Dermis lymphatic vessel endothelial cell (primary cell): ENCODE results near the gene OR6K2. TPM values are rescaled to one million over a fixed set of nuclear protein-coding genes. Genes with fewer than 3 reads are reported as not detected.

Experiments
- total RNA-seq: library from RNA; depleted of rRNA; stranded (reverse); fragments of >200 nt; gene quantifications from 2 replicates; pipeline ENCODE4 v1.2.1, GENCODE V29; 2014

OR6K2 gene
- total RNA-seq = not detected in 2 replicates

GRCh38 chr1:158700552-158700951, at the start of gene OR6K2:
OR6K2 (minus strand) TSS chr1:158700652; CDS start chr1:158700652, 0 bp downstream.

GRCh38 chr1:158720620-158721019, 20.2 kb upstream of the OR6K2 start, which contains the start of gene OR6K3:
OR6K3 (minus strand) TSS chr1:158720720; CDS start chr1:158718115, 2,605 bp downstream.

DNA sequence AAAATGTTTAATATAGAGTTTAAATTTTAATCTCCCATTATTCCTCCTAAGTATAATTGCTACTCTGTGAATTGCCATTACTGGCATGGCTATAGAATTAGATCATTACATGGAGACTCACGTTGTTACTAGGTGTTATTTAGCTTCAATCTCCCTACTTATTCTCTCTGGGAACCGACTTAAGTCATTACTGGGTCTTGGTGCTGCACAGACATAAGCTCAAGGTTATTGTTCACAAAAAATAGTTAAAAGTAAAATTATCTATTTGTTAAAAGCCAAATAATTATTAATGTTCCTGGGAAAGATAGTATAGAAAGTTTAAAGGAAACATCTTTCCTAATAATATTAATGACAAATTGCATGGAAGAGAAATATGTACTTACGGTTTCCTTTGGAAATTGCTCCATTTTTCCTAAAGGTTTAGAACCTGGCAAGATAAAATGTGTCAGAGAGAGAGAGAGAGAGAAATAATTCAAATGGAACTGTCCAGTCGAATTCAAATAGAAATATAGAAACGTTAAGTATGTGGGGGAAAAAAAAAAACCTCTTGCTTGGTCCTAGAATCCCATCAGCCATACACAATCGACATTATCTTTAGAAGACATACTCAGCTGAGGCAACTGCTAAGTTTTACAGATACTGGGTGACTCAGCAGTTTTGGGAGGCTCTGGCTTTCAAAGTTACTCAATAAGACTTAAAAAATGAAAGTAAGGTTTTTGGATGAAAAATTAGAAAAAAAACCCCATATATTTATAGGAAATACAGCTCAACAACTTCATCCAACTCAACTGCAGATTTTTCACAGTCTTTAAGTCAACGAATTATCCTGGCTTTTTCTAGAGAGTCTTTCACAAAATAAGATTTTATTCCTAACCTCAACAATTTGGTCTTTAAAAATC, 14.1 kb downstream of the OR6K2 start, which contains the start of gene SPTA1:
SPTA1 (minus strand) TSS at position 605 of the 899 bp plus-strand sequence; CDS start at position 407, 198 bp downstream.

Other genes starting within 250 kb of the OR6K2 start
- gene OR10K1, start 238.8 kb downstream of the OR6K2 start, total RNA-seq = not detected in 2 replicates
- not detected in 2 replicates for gene OR10R2, start 228.4 kb downstream of the OR6K2 start, total RNA-seq
- not detected in 2 replicates for gene OR6Y1, start 146.2 kb downstream of the OR6K2 start, total RNA-seq
- not detected in 2 replicates for gene OR6P1, start 130.1 kb downstream of the OR6K2 start, total RNA-seq
- not detected in 2 replicates for gene OR10X1, start 120.8 kb downstream of the OR6K2 start, total RNA-seq
- gene OR10Z1, start 95.4 kb downstream of the OR6K2 start, total RNA-seq = not detected in 2 replicates
- 1.7 TPM in 2 replicates for gene SPTA1, start 13.9 kb downstream of the OR6K2 start, total RNA-seq
- gene OR6K3, start 20.1 kb upstream of the OR6K2 start, total RNA-seq = not detected in 2 replicates
- 0.09 TPM in 1 of 2 replicates, not detected in the other for gene OR6K6, start 54.1 kb upstream of the OR6K2 start, total RNA-seq
- gene OR6N1, start 71.5 kb upstream of the OR6K2 start, total RNA-seq = not detected in 2 replicates
- not detected in 2 replicates for gene OR6N2, start 80.6 kb upstream of the OR6K2 start, total RNA-seq
- not detected in 2 replicates for gene MNDA, start 130.7 kb upstream of the OR6K2 start, total RNA-seq
- not detected in 2 replicates for gene PYHIN1, start 230.9 kb upstream of the OR6K2 start, total RNA-seq